NCI-H82 treated with DMSO at 0.1 percent for 48 hours (cell line): ENCODE data around the gene NRCAM.
"Not testable (repeated sequence)": the region's sequence is repeated elsewhere in the genome, so short reads cannot be mapped to it uniquely, and the experiment has no call there.

ENCODE experiments used
- DNase-seq: peaks from one replicate; lab custom pipeline; 2025; ENCODE audit not compliant: unreplicated experiment; lab: John Stamatoyannopoulos, UW

Gene NRCAM

GRCh38 chr7:108455998-108456677 lies at the start of gene NRCAM:
TSS of gene NRCAM (minus strand) at chr7:108456436. CDS start at chr7:108240064, 216,372 bp downstream.
- peak; percentile 82 for DNase-seq

GRCh38 chr7:108504576-108504975 lies 48.3 kb upstream of the NRCAM start:
- not testable (repeated sequence) for DNase-seq

GRCh38 chr7:108503112-108504026 lies 47.1 kb upstream of the NRCAM start:
- DNase-seq = no peak

GRCh38 chr7:108499566-108499965 lies 43.3 kb upstream of the NRCAM start:
- DNase-seq = no peak

GRCh38 chr7:108498481-108498880 lies 42.2 kb upstream of the NRCAM start:
- no peak for DNase-seq

- DNase-seq = peak; percentile 26
Observed at GRCh38 chr7:108497082-108497725, 41.0 kb upstream of the NRCAM start.

GRCh38 chr7:108492742-108493141 lies 36.5 kb upstream of the NRCAM start:
- DNase-seq = no peak

- DNase-seq = no peak
Observed at GRCh38 chr7:108488768-108489538, 32.7 kb upstream of the NRCAM start.

- DNase-seq = no peak
Observed at GRCh38 chr7:108487646-108488045, 31.4 kb upstream of the NRCAM start.

- no peak for DNase-seq
Observed at GRCh38 chr7:108486291-108486966, 30.2 kb upstream of the NRCAM start.

- DNase-seq = no peak
Observed at GRCh38 chr7:108484137-108484536, 27.9 kb upstream of the NRCAM start.

GRCh38 chr7:108480311-108480710 lies 24.1 kb upstream of the NRCAM start:
- DNase-seq = no peak

GRCh38 chr7:108479751-108480150 lies 23.5 kb upstream of the NRCAM start:
- no peak for DNase-seq

- no peak for DNase-seq
Observed at GRCh38 chr7:108479118-108479517, 22.9 kb upstream of the NRCAM start.

GRCh38 chr7:108468246-108468645 lies 12.0 kb upstream of the NRCAM start:
- DNase-seq = no peak

GRCh38 chr7:108467391-108467790 lies 11.2 kb upstream of the NRCAM start:
- no peak for DNase-seq

GRCh38 chr7:108466322-108466721 lies 10.1 kb upstream of the NRCAM start:
- not testable (repeated sequence) for DNase-seq

- no peak for DNase-seq
Observed at GRCh38 chr7:108464743-108465142, 8.5 kb upstream of the NRCAM start.

GRCh38 chr7:108463613-108464012 lies 7.4 kb upstream of the NRCAM start:
- no peak for DNase-seq

GRCh38 chr7:108461840-108462239 lies 5.6 kb upstream of the NRCAM start:
- no peak for DNase-seq
